ENCODE data around the gene MYO1G. TPM values are rescaled to one million over a fixed set of nuclear protein-coding genes. Genes with fewer than 3 reads are reported as not detected.
A peak's percentile ranks its signal among the peaks of the same experiment; 100 is the strongest.

MYO1G gene
- total and polyA plus RNA-seq, 9 of the 15 experiments (the other 6 are each of a cell fraction or from before 2014, with no cell fraction given), result 0.03 to 0.62 (median 0.13) TPM; not detected in 1

DNA sequence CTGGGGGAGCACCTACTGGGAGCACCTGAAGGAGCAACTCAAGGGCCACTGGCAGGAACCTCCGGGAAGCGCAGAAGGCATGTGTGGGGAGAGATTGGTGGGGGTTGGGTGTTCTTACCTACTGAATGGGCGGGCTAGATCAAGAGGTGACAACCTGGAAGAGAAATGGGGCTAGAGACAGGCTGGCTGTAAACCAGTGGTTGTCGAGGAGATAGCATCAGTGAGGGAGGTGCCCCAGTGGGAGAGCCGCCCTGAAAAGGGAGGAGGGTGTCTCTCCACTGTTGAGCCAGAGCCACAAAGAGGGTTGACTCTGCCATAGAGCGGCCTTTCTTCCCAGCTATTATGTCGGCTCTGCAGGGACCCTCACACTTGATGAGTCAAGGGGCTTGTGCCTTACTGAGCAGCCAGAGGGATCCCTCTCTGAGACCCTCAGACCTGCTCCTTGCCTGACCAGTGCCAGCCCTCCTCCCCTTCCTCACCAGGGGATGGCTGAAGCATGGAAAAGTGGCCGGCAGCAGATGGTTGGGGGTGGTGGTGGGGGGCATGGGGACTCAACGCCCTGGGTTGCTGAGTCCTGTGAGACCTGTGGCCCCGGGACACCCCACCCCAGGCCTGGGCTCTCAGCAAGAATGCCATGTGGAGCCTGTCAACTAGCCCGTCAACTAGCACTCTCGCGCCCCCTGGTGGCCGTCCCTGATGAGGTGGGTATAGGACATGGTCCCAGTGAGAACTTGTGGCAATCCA, 57.0 kb downstream of the MYO1G start (continued):
- TF ChIP-seq, protein P1, sequence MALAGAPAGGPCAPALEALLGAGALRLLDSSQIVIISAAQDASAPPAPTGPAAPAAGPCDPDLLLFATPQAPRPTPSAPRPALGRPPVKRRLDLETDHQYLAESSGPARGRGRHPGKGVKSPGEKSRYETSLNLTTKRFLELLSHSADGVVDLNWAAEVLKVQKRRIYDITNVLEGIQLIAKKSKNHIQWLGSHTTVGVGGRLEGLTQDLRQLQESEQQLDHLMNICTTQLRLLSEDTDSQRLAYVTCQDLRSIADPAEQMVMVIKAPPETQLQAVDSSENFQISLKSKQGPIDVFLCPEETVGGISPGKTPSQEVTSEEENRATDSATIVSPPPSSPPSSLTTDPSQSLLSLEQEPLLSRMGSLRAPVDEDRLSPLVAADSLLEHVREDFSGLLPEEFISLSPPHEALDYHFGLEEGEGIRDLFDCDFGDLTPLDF (CRISPR knock-in tag; IDR thresholded peaks at IDR 0.05), result no peak
- TF ChIP-seq SRSF1 (IDR thresholded peaks at IDR 0.05; ENCODE audit: low read depth, low read length) (no peak), CTBP1 (IDR thresholded peaks at IDR 0.05; ENCODE audit: borderline replicate concordance) (peak; percentile 51; the same call in 1 of the 2 replicates), SMAD1 (IDR thresholded peaks at IDR 0.05; ENCODE audit: low read depth, low read length, partially characterized antibody) (no peak), ZBTB8A (IDR thresholded peaks at IDR 0.05; ENCODE audit: partially characterized antibody) (no peak), ARHGAP35 (IDR thresholded peaks at IDR 0.05; ENCODE audit: partially characterized antibody) (no peak), EP300 (IDR thresholded peaks at IDR 0.05; ENCODE audit: low read length) (peak; percentile 14; the same call in 1 of the 2 replicates), FOXK2 (conservative IDR thresholded peaks at IDR 0.05 in 1 of 2, IDR thresholded peaks at IDR 0.05 in 1 of 2; ENCODE audit: low read depth in 2 of 2) (no peak), SRSF3 (IDR thresholded peaks at IDR 0.05; ENCODE audit: insufficient read depth, low read length) (no peak), CREBBP (IDR thresholded peaks at IDR 0.05; ENCODE audit: low read depth, low read length) (no peak), TAL1 (IDR thresholded peaks at IDR 0.05) (no peak), RAD21 (CRISPR knock-in tag; conservative IDR thresholded peaks at IDR 0.05 in 1 of 2, IDR thresholded peaks at IDR 0.05 in 1 of 2) (peak; percentile 90 to 91), ZNF696 (CRISPR knock-in tag; conservative IDR thresholded peaks at IDR 0.05) (no peak), DACH1 (IDR thresholded peaks at IDR 0.05; ENCODE audit: partially characterized antibody) (no peak), SMAD4 (CRISPR knock-in tag; conservative IDR thresholded peaks at IDR 0.05) (no peak), ARID2 (IDR thresholded peaks at IDR 0.05) (peak; percentile 85)
- TF ChIP-seq, protein P2, sequence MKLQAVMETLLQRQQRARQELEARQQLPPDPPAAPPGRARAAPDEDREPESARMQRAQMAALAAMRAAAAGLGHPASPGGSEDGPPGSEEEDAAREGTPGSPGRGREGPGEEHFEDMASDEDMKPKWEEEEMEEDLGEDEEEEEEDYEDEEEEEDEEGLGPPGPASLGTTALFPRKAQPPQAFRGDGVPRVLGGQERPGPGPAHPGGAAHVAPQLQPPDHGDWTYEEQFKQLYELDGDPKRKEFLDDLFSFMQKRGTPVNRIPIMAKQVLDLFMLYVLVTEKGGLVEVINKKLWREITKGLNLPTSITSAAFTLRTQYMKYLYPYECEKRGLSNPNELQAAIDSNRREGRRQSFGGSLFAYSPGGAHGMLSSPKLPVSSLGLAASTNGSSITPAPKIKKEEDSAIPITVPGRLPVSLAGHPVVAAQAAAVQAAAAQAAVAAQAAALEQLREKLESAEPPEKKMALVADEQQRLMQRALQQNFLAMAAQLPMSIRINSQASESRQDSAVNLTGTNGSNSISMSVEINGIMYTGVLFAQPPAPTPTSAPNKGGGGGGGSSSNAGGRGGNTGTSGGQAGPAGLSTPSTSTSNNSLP (IDR thresholded peaks at IDR 0.05; ENCODE audit: borderline replicate concordance, low read depth, low read length), result no peak
- TF ChIP-seq, protein P3, sequence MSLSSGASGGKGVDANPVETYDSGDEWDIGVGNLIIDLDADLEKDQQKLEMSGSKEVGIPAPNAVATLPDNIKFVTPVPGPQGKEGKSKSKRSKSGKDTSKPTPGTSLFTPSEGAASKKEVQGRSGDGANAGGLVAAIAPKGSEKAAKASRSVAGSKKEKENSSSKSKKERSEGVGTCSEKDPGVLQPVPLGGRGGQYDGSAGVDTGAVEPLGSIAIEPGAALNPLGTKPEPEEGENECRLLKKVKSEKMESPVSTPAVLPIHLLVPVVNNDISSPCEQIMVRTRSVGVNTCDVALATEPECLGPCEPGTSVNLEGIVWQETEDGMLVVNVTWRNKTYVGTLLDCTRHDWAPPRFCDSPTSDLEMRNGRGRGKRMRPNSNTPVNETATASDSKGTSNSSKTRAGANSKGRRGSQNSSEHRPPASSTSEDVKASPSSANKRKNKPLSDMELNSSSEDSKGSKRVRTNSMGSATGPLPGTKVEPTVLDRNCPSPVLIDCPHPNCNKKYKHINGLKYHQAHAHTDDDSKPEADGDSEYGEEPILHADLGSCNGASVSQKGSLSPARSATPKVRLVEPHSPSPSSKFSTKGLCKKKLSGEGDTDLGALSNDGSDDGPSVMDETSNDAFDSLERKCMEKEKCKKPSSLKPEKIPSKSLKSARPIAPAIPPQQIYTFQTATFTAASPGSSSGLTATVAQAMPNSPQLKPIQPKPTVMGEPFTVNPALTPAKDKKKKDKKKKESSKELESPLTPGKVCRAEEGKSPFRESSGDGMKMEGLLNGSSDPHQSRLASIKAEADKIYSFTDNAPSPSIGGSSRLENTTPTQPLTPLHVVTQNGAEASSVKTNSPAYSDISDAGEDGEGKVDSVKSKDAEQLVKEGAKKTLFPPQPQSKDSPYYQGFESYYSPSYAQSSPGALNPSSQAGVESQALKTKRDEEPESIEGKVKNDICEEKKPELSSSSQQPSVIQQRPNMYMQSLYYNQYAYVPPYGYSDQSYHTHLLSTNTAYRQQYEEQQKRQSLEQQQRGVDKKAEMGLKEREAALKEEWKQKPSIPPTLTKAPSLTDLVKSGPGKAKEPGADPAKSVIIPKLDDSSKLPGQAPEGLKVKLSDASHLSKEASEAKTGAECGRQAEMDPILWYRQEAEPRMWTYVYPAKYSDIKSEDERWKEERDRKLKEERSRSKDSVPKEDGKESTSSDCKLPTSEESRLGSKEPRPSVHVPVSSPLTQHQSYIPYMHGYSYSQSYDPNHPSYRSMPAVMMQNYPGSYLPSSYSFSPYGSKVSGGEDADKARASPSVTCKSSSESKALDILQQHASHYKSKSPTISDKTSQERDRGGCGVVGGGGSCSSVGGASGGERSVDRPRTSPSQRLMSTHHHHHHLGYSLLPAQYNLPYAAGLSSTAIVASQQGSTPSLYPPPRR (CRISPR knock-in tag; IDR thresholded peaks at IDR 0.05; ENCODE audit: borderline replicate concordance), result no peak
- TF ChIP-seq, protein P4, sequence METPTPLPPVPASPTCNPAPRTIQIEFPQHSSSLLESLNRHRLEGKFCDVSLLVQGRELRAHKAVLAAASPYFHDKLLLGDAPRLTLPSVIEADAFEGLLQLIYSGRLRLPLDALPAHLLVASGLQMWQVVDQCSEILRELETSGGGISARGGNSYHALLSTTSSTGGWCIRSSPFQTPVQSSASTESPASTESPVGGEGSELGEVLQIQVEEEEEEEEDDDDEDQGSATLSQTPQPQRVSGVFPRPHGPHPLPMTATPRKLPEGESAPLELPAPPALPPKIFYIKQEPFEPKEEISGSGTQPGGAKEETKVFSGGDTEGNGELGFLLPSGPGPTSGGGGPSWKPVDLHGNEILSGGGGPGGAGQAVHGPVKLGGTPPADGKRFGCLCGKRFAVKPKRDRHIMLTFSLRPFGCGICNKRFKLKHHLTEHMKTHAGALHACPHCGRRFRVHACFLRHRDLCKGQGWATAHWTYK (CRISPR knock-in tag; IDR thresholded peaks at IDR 0.05), result no peak
